GM10266 (cell line): ENCODE results near the gene CPSF7.

ENCODE experiments used
- DNase-seq: peaks from one replicate; pipeline ENCODE4 v3.0.0; 2012; ENCODE audit errors: extremely low spot score
- CTCF ChIP-seq: IDR thresholded peaks from 2 replicates; pipeline ENCODE4 v1.5.1; 2012; ENCODE audit warnings: mild to moderate bottlenecking, low read depth; ENCODE audit not compliant: control insufficient read depth, insufficient read depth; ENCODE audit errors: missing control alignments

CPSF7 gene

GRCh38 chr11:61370349-61371005 lies 59.3 kb downstream of the CPSF7 start:
- DNase-seq: no peak
- TF ChIP-seq CTCF: no peak

GRCh38 chr11:61369372-61370348 lies 60.1 kb downstream of the CPSF7 start:
- TF ChIP-seq CTCF: no peak
- no peak for DNase-seq

GRCh38 chr11:61368646-61369045 lies 61.1 kb downstream of the CPSF7 start:
- DNase-seq: no peak
- TF ChIP-seq CTCF: no peak

- TF ChIP-seq CTCF: no peak
- no peak for DNase-seq
Measured at GRCh38 chr11:61367406-61367805, 62.4 kb downstream of the CPSF7 start.

- TF ChIP-seq CTCF: no peak
- no peak for DNase-seq
Measured at GRCh38 chr11:61364012-61364675, 65.6 kb downstream of the CPSF7 start.

- DNase-seq: no peak
- TF ChIP-seq CTCF: no peak
Measured at GRCh38 chr11:61362542-61362875, 67.3 kb downstream of the CPSF7 start.
